ENCODE data around the gene P2RX6.
A peak's percentile ranks its signal among the peaks of the same experiment; 100 is the strongest.
"Not testable (repeated sequence)": the region's sequence is repeated elsewhere in the genome, so short reads cannot be mapped to it uniquely, and the experiment has no call there.

Gene P2RX6

DNA sequence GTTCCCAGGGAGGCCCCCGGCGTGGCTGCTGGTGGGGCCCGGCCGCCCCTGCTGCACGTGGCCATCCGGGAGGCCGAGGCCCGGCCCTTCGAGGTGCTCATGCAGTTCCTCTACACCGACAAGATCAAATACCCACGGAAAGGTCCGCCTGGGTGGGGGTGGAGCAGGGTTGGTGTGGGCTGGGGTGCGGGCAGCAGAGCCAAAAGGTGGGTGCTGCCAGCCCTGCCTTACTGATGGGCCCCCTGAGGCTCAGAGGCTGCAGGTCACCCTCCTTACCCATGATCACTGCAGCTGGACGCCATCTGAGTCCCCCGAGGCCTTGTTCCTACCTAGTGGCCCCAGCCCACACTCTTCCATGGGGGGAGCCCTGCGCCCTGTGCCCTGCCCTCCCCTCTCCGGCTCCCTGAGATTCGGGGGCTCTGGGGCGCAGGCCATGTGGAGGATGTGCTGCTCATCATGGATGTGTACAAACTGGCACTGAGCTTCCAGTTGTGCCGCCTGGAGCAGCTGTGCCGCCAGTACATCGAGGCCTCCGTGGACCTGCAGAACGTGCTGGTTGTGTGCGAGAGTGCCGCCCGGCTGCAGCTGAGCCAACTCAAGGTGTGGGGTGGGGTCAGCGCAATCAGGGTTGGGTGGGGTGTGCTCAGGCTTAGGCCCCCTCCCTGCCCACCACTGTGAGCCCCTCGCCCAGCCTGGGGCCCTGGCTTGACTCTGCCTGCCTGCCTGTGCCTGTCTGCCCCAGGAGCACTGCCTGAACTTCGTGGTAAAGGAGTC, 20.6 kb upstream of the P2RX6 start:
- DNase-seq (ENCODE audit: low spot score) (no peak), FAIRE-seq (no peak)

DNA sequence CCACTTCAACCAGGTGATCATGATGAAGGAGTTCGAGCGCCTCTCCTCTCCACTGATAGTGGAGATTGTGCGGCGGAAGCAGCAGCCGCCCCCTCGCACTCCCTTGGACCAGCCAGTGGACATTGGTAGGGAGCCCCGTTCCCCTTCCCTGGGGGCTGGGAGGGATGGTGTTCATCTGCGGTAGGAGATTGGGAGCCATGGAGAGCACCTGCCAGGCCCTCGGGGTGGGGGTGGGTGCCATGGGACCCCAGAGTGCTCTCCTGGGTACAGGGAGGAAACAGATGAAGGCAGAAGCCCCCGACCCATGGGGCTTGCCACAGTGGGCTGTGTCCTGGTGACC, 20.1 kb upstream of the P2RX6 start:
- DNase-seq (ENCODE audit: low spot score): no peak
- no peak for FAIRE-seq

DNA sequence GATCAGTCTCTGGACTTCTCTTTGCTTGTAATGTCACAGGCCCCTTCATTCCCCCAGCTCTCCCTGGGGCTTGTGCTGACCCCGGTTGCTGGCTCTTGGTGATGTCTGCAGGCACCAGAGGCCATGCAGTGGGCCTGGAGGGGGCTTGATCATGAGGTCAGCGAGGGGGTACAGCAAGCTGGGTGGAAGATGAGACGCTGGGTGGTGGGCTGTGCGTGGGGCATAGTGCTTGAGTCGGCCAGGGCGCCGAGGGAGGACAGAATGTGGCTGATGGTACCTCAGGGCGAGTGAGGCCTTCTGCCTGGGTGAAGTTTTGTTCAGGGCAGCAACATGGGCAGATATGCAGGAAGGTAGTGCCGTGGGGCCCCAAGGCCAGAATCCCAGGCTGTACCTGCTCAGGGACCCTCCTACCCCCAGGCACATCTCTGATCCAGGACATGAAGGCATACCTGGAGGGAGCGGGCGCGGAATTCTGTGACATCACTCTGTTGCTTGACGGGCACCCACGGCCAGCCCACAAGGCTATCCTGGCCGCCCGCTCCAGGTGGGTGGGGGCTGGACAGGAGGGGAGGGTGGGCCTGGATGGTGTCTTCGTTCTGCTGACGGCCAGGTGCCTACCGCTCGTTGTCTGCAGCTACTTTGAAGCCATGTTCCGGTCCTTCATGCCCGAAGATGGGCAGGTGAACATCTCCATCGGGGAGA, 19.5 kb upstream of the P2RX6 start:
- FAIRE-seq (no peak), DNase-seq (ENCODE audit: low spot score) (no peak)

DNA sequence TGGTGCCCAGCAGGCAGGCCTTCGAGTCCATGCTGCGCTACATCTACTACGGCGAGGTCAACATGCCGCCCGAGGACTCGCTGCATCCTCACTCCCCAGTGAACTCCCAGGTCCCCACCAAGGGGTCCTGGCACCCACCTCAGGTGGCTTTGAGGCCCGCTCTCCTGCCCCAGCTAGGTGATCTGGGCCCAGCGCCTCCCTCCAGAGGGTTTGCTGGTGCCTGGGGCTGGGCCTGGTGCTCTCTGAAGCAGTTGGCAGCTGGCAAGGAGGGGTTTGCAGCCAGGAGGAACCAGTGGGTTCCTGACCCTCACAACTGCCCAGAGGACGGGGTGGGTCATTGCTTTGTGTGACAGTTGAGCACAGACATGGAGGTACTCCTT, 18.9 kb upstream of the P2RX6 start:
- FAIRE-seq (no peak), DNase-seq (ENCODE audit: low spot score) (no peak)

DNA sequence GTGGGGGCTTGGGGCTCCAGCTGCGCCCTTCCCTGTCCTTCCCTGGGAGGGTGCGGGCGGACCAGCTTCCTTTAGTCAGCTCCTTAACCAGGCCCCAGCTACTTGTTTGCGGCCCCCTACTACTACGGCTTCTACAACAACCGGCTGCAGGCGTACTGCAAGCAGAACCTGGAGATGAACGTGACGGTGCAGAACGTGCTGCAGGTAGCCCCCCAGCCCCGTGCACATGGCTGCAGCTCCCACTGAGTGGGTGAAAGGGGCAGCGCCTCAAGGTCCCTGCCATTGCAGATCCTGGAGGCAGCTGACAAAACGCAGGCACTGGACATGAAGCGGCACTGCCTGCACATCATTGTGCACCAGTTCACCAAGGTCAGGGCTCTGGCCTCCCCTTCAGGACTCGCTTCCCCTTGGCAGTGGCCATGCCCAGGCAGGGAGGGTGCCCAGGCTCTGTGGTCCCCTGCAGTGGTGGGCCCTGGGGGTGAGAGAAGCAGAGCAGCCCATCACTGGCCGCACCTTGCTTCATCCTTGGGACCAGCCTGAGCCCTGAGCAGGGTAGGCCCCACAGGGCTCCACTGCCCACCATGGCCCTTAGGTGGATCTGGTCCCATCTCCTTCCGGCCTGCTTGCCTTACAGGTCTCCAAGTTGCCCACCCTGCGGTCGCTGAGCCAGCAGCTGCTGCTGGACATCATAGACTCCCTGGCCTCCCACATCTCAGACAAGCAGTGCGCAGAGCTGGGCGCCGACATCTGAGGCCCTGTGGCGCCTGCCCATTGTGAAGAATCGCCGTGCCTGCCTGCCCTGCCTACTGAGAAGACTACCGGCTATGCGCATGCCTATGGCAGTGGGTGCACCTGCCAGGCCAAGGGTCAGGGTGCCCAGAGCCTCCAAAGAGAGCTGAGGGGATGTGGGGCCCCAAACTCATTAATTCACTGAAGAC, 18.1 kb upstream of the P2RX6 start:
- DNase-seq (ENCODE audit: low spot score) (no peak), FAIRE-seq (peak; percentile 81)

DNA sequence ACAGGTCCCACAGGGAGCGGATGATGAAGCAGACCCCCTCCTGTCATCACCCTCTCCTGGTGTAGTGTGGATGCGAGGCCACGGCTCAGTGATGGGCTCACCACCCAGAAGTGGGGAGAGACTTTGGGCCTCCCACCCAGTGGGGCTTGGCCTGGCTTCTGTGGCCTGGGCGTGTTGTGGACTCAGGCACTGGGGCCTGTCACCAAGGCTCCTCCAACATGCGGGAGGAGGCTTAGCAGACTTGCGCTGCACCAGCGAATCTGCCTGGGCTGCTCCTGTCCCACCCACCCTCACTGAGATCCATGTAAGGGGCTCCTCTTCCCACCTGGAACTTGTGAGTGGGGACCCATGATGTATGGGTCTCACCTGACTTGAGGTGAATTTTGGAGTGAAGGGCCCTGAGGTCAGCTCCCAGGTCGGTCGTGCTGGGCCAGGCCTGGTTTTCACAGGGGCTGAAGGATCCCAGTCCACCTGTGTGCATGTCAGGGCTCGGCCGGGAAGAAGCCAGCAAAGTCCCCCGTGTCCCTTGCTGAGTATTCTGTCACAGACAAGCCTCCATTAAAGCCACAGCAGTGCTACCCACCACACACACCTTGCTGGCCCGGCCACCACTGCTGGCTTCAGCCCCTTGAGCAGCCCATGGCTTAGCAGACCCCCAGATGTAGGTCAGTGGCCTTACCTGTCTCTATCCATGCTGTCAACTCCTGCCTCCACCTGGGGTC, 17.3 kb upstream of the P2RX6 start:
- DNase-seq (ENCODE audit: low spot score) (no peak), FAIRE-seq (no peak)

DNA sequence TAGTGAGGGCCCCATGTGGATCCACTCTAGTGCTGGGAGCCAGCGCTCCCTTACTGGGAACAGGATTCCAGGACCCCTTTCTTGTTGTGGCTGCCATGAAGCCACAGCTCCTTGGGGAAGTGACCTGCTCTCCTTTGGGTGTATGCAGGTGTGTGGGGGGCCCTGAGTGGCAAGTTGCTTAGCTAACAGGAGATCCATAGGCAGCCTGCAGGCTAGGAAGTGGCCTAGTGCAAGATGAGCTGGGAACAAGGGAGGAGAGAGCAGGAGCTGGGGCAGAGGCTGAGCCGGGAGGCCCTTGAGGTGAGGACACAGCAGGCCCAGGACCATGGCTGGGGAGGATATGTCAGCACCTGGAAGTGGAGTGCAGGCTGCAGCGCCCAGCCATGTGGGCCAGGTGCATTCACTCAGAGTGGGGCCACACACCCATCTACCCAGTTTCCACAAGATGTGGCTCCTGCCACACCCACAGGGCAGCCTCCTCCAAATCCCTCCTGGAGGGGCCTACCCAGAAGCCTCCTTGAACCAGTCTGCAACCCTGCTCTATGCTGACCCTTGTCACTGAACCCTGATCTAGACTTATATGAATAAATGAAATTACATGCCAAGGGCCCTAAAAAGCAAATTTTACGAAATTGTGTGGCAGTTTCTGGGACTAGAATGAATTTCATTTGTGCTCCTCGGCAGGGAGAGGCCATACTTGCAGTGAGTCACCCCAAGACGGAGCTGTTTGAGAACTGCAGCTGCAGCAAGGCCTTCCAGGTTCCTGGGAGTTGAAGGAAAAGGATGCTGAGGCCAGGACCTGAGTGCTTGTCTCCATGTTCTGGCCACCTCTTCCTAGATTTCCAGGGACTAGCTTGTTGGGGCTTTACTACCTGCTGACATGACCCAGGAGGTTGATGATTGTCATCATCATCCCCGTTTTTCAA, 16.3 kb upstream of the P2RX6 start:
- no peak for DNase-seq (ENCODE audit: low spot score)
- no peak for FAIRE-seq

DNA sequence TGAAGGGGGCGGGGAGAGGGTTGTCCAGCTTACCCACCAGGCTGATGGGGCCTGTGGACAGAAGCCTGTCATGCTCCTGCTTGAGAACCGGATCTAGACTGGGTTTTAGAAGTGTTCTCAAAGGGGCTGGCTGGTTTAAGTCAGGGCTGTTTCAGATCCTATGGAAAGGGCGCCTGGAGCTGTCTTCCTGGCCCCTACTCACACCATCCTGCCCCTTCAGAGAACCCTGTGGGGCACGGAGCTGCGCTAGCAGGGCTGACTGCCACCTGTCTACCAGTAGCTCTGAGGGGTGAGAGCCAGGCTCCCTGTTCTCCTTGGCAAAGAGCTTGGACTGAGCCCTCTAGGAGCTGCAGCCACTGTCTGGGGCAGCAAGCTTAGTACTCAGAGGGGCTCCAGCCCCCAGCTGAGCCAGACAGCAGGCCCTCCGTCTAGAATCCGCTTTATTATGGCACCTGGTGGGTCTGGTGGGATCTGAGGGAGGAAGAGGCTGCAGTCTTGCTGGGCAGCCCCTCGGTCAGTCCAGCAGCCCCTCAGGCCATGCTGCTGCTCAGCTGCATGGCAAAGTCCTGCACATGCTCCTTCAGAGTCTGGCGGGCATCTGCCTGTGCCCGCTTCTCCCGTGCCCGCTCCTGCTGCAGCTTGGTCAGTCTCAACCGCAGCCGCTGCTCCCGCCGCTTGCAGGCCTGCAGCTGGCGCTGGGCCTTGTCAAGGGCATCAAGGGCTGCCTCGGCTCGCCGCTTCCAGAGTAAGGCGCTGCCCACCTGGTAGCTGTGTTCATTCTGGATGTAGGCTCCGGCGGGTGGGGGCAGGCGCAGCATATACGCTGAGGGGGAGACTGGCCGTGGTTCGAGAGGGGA, 15.4 kb upstream of the P2RX6 start:
- FAIRE-seq (no peak), DNase-seq (ENCODE audit: low spot score) (no peak)

DNA sequence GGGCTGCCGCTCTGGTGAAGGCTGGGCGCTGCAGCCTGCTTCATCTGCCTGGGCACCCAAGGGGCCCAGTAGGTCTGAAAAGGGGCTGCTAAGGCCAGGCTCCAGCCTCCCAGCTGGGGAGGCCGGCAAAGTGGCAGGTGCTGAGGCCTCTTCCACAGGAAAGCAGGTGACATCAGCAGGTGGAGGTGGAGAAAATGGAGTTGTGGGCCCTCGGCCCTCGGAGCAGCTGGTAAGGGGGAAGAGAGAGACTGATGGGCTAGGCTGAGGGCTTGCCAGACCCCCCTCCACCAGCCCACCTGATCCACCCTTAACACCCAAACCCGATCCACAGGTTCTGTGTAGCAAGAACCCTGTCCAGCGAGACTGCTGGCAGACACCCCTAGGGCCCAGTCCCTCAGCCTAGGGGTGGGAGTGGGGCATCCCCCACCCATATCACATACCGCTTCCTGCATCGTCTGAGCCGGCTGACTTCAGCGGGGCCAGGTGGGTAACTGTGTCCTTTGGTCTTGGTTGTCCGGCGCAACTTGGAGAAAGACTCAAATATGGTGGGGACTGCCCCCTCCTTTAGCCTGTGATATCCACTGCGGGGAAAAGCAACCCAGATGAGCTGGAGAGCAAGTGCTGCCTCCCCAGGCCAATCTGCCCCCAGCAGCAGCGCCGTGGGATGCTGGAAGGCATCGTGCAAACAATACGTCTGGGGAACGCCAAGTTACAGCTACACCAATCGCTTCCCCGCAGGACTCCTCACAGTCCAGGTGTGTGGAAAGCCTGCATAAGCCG, 14.6 kb upstream of the P2RX6 start:
- DNase-seq (ENCODE audit: low spot score) (no peak), FAIRE-seq (peak; percentile 42)

DNA sequence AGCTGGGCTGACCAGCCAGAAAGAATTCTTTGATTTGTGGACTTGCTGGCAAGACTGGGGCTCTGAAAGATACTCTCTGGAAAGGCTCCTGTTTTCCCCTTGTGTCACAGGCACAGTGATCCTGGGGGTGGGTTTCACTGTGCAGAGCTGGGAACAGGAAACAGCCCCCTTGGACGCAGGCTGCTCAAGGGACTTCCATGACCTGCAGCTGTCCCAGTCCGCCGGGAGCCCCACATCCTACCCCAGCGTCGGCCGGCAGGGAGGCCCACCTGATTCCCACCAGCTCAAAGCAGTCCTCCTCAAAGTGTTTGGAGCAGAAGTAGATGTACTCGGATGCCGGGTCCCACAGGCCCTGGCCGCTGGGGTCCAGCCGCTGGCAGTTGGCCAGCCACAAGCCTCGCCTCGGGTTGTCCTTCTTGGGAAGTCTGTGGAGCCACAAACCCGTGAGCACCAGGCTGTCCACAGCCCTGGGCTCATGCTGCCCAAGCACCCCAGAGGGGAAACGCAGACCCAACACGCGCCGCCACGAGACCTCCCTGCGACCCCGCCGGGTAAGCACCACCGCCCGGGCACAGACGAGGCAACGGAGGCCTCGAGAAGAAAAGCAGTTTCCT, 13.9 kb upstream of the P2RX6 start:
- FAIRE-seq (no peak), DNase-seq (ENCODE audit: low spot score) (no peak)

DNA sequence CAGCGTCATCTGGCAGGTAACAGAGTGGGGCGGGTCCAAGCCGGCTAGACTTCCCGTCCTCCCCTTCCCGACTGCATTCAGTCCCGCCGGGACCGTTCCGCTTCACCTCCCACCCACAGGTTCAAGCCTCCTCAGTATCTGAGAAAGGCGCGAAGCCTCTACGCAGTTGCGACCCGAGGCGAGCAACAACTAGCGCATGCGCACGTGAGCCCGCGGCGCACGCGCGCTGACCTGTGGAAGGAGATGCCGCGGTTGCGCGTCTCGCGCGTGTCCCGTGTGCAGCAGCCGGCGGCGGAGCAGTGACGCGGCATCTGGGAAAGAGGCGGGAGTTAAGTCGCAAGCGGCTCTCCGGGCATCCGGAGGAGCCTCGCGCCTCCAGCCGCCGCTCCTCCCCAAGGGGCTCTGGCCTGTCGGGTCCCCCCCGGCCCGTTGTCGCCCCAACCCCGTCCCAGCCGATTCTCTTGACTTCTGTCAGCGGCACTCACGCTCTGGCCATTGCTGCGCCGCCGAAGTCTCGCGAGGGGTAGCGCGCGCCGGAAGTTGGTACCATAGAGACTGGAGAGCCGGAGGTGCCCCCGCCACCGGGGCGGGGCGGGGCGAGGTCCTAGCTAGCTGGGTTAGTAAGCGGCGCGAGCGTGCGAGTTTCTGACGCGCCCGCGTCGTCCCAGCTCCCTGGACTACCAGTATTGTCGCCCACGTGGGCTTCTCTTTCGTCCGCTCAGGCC, 13.2 kb upstream of the P2RX6 start, which contains the start of gene THAP7:
Gene THAP7, minus strand, starts transcription at position 518 of the 725 bp plus-strand sequence. Its CDS starts 207 bp downstream, at position 311.
- FAIRE-seq: peak; percentile 99
- peak; percentile 99 for DNase-seq (ENCODE audit: low spot score)

DNA sequence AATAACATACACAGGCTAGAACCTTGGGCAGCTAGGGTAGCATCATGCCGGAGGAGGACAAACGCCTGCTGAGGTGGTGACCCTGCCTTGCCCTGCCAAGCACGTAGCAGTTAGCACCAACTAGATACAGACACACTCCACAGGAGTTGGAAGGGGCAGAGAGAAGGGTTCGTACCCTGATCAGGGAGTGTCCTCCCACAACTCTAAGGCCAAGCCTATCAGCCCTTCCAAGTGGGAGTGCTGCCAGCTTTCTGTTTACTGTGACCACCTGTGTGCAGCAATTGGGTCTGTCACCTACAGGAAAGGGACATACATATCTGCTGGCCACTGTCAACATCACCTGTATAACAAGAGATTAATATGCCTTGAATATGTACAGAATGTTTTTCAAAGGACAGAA, 11.2 kb upstream of the P2RX6 start:
- no peak for DNase-seq (ENCODE audit: low spot score)
- FAIRE-seq: peak; percentile 9

DNA sequence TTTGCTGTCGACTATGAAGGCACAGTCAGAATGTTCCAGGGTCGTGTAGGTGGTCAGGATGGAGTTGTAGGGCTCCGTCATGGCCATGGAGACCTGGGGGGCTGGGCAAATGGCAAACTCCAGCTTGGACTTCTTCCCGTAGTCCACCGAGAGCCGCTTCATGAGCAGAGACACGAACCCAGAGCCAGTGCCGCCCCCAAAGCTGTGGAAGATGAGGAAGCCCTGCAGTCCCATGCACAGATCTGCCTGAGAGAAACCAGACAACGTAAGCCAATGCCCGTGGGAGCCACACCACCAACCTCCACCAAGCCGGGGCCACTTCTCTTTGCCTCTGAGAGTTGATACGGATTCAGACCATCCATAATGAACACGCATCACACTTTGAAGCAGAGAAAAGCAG, 5.8 kb upstream of the P2RX6 start:
- not testable (repeated sequence) for FAIRE-seq; DNase-seq (ENCODE audit: low spot score)

DNA sequence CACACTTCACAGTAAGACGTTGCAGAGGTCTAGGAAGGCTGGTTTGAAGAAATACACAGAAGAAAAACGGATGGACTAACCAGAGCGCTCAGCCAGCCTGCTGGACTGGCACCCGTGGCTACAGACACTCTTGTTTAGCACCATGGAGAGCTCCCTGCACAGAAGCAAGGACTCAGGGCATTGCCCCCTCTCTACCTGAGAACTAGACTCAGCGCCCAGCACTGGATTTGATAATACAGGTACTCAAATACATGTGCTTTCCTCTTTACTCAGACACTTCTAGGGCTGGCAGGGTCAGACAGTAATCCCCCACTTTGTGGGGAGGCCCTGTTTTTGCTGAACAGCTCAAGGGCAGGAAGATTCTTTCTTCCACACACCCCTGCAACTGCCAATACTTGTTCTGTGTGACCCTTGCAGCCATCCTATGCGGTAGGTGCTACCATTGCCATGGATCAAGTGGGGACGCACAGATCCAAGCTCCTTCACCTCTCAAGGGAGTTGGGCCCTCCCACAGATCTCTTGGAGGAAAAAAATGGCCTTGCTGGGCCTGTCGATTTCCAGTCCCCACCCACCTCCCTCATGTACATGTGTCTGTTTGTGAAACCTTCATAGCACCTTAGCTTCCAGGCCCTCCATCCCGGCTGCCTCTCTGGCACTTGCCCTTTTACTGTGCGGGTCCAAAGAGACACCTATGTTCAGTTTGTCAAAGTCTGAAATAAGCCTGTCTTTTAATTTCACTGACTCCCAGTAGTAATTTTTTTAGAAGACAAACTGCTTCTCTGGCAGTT, 5.1 kb upstream of the P2RX6 start:
- FAIRE-seq: peak; percentile 58

DNA sequence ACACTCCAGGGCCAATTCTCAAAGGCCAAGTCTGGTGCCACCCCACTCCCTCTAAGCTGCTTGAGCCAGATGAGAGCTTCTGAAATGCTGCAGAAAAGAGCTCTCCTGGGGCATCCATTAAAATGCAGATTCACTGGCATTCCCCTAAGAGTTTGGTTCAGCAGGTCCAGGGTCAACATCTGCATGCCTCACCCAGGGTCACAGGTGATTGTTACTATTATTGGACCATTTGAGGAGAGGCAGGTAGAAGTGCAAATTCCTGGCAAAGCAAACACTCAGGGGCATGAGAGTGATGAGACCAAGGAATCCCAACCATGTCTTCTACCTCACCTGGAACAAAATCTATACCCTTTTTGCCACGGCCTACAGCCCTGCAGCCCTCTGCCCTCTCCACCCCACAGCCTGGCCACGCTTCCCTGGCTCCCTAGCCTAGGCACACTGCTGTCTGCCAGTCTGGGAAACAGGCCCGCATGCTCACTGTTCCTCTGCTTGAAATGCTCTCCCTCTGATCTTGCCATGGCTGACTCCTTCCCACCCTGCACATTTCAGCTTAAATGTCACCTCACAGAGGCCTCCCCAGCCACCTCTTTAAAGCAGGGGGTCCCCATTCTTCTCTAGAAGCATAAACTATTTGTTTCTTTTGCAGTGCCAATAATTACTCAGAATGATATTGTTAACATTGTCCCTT, 4.4 kb upstream of the P2RX6 start:
- DNase-seq (ENCODE audit: low spot score): no peak
- FAIRE-seq: no peak

More for the DNA sequence above, 5.1 kb upstream of the P2RX6 start:
- peak; percentile 80 for DNase-seq (ENCODE audit: low spot score)
